Measurements from ENCODE around the gene PRM3.

Gene PRM3

DNA sequence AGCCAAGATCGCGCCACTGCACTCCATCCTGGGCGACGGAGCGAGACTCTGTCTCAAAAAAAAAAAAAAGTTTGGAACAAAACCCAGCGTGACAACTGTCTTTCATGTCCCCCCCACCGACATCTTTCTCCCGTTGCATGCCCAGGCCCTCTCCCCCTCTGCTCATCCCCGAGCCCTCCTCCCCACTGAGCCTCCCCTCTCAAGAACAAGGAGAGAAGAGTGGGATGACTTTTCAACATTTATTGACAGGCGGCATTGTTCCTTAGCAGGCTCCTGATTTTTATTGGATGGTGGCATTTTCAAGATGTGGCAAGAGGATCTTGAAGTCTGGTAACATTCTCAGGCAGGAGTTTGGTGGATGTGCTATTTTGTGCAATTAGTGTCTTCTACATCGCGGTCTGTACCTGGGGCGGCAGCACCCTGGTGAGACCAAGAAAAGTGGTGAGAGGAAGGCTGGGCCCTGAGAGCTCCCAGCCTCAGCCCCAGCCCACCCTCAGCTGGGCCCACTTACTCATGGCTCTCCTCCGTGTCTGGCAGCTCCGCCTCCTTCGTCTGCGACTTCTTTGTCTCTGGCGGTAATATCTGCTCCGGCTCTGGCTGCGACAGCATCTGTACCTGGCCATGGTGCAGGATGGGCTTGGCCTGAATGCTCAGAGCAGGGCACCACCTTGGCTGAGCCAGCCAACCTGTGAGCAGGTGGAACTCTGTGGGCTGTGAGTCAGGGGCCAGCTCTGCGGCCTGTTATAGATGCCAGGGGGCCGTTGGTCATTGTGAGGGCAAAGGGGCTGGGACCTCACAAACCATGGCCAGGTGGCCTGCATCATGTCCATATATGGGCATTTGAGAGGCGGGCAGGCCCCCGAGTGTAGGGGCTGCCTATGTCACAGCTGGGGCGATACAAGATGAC is 7.4 kb upstream of the PRM3 start, which contains the start of gene PRM1:
Gene PRM1 (minus strand): TSS at position 715 of the 907 bp plus-strand sequence. CDS start 92 bp downstream, at position 623.
- no peak for DNase-seq

DNA sequence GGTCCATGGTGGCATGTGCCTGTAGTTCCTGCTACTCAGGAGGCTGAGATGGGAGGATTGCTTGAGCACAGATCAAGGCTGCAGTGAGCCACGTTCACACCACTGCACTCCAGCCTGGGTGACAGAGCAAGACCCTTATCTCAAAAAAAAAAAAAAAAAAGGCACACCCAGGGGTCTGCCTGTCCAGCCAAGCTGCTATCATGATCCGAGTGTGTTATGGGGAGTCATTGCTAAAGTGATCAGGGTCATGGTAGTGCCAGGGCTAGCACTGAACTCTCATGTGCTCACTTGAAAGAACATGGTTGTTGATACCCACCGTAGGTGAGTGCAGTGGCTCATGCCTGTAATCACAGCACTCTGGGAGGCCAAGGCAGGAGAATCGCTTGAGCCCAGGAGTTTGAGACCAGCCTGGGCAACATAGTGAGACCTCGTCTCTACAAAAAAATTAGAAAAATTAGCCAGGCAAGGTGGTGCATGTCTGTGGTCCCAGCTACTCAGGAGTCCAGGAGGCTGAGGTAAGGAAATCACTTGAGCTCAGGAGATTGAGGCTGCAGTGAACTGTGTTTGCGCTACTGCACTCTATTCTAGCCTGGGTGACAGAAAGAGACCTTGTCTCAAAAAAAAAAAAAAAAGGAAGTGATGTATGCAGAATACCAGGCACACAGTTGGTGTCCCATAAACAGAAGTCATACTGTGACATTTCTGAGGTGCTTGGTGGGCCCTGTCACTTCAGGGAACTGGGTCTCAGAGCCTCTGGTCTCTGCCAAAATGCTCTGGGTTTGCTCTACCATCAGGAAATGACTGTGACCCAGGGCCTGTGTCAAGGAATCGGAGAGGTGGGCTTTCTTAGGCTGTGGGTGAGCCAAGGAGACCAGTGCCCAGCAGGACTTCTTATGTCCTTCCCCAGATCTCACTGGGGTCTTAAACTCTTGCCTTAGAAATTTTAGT is 5.5 kb upstream of the PRM3 start:
- no peak for DNase-seq

DNA sequence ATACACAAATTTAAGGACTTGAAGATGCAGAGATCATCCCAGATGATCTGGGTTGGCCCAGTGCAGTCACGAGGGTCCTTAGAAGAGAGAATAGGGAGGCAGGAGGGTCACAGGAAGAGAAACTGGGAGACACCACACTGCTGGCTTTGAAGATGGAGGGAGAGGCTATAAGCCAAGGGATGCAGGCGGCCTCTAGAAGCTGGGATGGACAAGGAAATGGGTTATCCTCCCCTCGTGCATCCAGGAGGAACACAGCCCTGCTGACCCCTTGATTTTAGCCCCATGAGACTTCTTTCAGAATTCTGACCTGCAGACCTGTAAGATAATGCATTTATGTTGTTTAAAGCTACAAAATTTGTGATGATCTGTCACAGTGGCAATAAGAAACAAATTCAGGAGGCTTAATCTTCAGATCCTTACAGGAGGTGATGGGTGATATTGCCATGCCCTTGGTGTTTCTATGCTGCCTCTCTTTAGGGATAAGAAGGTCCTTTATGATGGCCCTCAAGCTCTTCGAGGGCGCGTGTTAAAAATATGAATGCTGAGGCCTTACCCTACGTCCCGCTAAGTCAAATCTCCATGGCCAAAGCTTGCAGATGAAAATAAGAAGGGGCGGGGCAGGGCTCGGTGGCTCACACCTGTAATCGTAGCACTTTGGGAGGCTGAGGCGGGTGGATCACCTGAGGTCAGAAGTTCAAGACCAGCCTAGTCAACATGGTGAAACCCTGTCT is 4.3 kb upstream of the PRM3 start:
- no peak for DNase-seq

DNA sequence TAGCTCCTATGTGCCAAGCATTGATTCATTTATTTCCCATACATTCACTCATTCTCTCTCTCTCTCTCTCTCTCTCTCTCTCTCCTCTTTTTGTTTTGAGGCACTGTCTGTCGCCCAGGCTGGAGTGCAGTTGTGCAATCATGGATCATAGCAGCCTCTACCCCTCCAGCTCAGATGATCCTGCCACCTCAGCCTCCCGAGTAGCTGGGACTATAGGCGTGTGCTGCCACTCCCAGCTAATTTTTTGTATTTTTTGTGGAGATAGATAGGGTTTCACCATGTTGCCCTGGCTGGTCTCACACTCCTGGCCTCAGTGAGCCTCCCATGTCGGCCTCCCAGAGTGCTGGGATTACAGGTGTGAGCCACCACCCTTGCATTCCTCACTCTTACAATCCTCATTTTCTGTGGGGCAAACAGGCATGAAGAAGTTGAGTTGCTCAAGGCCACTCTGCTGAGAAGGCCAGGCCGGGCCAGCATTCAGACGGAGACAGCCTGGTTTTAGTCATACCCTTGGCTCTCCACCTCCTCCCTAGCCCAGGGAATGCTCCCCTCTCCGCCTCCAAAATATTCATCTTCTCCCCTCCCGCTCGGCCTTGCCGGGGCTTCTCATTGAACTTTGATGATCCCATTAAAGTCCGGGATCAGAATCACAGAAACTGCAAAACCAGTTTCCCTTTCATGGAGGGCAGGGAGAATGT is 3.6 kb upstream of the PRM3 start:
- DNase-seq = no peak

DNA sequence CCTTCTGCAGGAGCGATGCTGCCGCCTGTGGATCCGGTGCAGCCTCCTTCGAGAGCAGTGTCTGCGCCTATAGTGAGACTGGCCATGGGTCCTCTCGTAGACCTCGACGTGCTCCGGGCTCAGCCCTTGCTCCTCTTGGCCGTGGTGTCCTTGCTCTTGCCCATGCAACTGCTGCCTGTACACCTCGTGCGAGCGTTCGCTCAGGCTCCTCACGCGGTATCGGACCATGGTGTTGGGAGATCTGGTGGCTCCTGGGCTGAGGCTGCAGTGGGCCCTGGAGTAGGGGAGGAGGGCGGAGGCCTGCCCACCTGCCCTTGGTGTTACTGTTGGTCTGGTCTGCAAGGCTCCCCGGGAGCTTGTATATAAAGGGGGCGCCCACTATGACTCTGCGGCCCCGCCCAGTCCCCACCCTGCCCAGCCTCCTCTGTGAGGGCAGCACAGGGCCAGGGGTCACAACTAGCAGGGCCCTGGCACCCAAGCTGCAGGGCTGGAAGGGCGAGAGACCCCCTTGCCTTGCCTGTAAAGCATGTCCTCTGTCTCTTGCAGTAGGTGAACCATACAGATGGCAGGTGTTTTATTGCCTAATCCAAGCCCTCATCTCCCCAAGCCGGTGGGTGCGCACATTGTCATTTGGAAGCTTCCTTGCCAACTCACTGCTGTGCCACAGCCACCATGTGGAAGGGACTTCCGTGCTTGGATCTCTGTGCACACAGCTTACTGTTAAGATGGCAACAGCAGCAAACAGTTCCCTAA is 2.9 kb upstream of the PRM3 start, which contains the start of gene PRM2:
Gene PRM2 (minus strand): TSS at position 338 of the 753 bp plus-strand sequence. CDS start 110 bp downstream, at position 228.
- no peak for DNase-seq

DNA sequence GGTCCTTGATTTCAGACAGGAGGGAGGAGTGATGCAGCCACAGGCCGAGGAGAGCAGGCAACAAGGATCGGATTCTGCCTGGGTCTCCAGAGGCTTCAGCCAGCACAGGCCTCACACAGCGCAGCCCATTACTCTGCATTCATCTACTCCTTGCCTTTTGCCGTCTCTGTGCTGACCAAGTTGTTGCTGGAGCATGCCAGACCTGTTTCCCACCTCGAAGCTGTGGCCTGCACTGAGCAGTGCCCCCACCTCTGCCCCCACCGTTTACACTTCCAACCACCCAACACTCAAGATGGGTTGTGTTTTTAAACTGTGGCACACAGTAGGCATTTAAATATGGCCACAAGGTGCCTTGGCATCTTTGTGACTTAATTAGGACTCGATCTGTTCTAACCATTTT is 1.5 kb upstream of the PRM3 start:
- no peak for DNase-seq

DNA sequence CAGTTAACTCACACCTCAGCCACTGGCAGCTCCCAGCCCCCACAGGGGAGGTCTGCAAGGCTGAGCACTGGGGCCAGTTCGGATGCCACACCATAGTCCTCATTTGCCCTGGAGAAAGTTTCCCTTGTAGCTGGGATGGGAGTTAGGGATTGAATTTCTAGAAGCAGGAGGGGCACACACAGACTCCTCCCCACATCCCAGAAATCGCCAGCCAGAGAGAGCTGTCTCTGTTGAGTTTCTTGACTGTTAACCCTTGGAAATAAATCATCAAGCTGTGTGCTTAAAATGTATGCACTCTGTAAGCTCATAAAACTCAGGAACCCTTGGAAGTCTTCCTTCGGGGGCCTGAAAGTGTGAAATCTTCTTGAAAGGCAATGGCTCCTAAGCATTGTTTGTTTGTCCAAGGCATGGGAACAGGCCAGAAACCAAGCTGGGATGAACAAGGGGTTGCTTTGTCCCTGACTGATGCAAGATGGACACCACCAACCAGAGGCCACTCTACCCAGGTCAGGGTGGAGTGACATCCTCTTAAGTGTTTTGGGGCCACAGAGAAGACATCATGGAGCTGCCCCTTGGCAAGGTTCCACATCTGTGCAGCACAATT is 394 bp upstream of the PRM3 start:
- no peak for DNase-seq

DNA sequence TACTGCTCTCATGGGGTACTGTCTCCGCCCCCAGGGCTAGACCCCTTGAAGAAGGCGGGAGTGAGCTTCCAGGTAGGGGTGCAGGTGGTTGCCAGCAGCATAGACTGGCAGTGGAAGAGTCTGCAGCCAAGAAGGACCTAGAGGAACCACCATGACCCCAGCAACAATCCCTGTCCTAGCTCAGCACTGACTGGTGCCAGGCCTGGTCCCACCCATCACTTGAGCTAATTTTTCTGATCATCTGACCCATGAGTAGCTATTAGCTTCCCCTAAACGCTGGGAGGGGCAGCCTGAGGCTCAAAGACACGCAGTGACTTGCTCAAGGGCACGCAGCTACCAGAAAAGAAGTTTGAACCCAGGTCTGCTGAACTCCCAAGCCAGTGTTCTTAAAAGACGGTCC is 945 bp downstream of the PRM3 start:
- no peak for DNase-seq

DNA sequence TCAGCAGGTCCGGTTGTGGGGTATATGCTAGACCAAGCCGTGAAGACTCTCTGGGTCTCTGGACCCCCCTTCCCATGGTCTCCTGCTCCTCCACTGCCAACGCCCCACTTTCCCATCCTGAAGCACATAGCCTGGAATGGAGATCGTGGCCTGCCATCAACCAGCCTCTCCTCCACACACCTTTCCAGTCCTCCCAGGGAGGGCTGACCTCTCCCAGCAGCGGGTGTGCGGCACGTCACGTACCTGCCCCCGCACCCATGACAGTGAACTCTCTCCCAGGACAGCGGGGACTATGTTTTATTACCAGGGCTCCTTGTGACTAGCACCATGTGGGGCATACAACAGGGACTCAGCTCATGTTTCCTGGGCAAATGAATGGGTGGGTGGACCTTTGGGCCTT is 1.8 kb downstream of the PRM3 start:
- DNase-seq = no peak

DNA sequence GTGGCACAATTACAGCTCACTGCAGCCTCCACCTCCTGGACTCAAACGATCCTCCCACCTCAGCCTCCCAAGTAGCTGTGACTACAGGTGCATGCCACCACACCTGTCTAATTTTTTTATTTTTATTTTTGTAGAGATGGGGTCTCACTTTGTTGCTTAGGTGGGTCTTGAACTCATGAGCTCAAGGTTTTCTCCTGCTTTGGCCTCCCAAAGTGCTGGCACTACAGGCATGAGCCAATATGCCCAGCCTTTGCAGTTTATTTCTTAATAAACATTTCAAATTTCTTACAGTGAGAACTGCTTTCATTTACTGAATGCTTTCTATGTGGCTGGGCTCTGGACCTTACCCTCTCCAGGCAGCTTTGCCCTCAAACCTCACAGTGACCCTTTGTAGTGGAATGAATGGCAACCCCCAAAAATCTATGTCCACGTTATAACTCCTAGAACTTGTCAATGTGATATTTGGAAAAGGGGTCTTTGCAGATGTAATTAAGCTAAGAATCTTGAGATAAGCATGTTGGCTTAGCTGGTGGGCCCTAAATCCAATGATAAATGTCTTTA is 2.7 kb downstream of the PRM3 start:
- DNase-seq = no peak

DNA sequence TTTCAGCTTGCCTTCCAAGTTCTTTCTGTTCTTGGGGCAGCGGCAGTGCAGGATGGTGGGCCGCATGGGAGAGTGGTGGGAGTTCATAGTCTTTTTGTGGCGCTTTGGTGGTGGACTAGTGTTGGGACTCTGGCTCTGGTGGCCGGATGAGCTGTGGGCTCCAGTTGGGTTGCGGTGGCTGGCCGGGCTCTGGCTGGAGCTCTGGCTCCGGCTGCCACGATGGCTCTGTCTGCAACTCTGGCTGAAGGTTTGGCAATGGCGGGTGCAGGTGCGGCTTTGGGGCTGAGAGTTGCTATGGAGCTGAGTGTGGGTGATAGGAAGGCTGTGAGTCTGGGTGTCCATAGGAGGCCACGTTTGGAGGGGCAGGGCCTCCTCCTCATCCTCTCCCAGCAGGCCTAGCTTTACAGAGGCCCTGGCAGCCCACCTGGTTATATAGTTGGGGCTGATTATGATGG is 4.5 kb downstream of the PRM3 start, which contains the start of gene TNP2:
Gene TNP2 (minus strand): TSS at position 405 of the 455 bp plus-strand sequence. CDS start 63 bp downstream, at position 342.
- no peak for DNase-seq

DNA sequence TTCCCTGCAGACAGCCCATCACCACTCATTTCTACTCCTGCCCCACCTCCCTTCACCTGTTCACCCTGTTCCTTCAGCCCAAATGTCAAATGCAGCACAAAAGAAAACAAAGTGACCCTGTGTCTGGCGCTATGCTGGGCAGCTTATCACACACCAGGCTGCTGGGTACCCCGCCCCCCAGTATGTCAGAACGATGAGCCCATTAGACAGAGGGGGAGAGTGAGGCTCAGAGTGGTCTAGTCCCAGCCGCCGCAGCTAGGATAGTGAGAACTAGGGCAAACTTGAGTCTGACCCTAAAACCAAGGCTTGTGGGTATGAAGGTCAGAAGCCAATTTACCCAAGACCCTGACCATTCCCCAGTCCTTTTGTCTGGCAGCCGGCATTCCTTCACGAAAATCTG is 8.3 kb downstream of the PRM3 start:
- DNase-seq = no peak

DNA sequence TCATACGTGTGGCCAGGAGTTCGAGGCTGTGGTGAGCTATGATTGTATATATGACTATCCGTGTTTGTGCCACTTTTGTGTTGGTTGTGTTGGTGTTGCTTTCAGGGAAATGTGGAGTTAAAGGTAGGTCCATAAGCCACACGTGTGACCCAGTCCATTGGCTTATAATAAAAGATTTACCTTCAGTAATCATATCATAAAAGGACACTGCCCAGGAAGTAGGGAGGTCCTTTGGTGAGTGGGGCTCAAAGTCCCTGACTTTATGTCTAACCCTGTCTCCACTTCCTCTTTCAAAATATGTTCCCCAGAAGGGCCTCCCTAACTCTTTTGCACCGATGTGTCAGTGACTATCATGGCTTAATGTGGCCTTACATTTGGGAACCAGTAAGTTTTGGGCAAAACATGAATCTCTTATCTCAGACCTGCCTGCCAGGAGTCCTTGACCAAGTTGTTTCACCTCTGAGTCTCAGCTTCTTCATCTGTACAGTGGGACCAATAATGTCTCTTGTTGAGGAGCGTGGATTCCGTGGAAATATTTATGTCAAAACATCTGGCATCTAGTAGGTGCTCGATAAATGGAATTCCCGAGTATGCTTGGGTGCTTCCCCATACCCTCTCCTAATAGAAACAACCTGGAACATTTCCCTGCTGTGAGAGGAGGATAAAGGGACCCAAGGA is 9.1 kb downstream of the PRM3 start:
- no peak for DNase-seq

DNA sequence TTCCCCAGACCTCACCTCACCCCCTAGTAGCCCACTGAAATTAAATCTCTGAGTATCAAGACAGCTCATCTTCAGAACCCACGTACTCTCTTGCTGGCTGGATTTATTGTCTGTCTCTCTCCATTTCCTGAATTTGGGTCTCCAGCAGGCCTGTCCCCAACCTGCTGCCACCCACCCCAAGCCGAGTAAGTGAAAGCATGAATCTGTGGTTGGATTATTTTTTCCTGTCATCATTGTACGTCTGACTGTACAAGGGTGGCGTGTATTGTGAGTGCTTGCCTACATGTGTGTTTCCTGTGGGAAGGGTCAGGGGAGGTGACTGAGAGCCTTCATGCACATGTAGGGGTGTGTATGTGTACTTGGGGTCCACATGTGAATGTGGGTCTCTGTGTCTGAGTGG is 9.7 kb downstream of the PRM3 start:
- DNase-seq = peak; percentile 78

DNA sequence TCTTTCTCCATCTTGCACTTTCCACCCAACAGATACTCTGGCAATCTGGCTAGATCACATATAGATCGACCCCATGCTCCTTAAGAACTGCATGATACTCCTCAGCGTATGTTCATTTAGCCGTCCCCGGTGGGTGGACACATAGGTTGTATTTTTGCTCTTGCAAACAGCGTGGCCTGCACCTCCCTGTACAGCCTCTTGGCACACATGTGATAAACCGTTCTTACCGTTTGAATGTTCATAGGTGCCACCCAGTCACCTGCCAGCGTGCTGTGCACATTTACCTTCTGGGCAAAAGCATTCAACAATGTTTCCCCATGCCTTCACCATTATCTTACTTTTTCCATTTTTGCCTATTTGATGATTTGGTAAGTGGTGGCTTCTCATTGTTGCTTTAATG is 10.5 kb downstream of the PRM3 start:
- no peak for DNase-seq

DNA sequence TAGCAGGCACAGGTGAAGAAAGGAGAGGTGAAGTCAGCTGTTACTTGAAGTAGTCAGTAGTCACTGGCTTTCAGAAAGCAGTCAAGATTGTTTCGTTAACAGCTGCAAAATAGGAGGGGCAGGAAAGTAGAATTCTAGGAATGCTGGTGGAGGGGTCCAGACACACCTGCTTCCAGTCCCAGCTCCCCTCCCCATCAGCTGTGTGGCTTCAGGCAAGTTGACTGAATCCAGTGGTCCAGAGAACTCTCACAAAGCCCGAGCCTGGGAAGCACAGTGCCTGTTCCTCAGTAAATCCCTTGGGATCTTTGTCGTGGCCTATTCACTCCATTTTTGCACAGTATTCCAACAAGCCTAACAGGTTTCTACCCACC is 12.8 kb downstream of the PRM3 start:
- DNase-seq = no peak

DNA sequence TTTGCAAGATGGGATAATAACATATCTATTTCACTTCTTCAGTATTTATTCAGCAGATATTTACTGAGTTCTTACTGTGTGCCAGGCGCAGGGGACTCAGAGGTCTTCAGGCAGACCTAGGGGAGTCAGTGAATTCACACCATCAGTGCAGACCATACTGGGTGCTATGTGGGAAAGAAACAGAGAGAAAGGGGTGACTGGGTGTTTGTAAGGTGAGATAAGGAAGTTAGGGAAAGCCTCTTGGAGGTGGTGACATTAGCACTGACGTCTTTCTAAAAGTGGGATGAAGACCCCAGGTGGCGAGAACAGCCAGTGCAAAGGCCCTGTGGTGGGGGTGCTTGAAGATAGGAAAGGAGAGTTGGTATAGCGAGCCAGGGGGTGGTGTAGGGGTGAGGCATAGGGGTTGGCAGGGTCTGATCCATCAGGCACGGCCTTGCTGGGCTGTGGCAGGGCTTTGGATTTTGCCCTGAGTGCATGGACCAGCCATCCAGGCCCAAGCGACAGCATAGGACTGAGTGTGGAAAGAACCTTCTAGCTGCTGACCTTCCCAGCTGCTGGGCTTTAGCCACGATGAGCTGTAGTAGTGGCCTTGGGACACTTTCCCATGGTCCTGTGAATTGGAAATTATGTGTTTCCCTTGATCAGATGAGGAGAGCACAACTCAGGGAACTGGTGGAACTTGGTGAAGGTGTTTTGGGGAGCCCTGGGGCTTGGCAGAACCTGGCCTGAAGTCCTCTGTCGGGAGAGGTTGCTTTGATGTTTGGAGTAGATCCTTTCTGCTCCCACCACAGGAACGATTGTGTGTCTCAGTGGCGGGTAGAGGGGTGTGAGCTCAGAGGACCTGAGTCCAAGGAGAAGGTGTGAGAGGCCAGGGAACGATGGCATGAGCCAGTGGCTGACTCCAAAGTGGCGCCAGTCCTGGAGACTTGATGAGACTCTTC is 13.5 kb downstream of the PRM3 start:
- DNase-seq = no peak
